Measurements from ENCODE around the gene KRIT1.
"Not testable (repeated sequence)": the region's sequence is repeated elsewhere in the genome, so short reads cannot be mapped to it uniquely, and the experiment has no call there.

KRIT1 gene

GRCh38 chr7:92246360-92247101 lies 817 bp upstream of the KRIT1 start:
- no peak for DNase-seq (ENCODE audit: low read depth)

- DNase-seq (ENCODE audit: low read depth), result no peak
These were observed 767 bp downstream of the KRIT1 start for GRCh38 chr7:92244808-92245486.

GRCh38 chr7:92242972-92243371 lies 2.7 kb downstream of the KRIT1 start:
- no peak for DNase-seq (ENCODE audit: low read depth)

- no peak for DNase-seq (ENCODE audit: low read depth)
These were observed 15.2 kb downstream of the KRIT1 start for GRCh38 chr7:92230547-92230946.

GRCh38 chr7:92228742-92229141 lies 17.0 kb downstream of the KRIT1 start:
- DNase-seq (ENCODE audit: low read depth), result no peak

GRCh38 chr7:92228100-92228499 lies 17.6 kb downstream of the KRIT1 start:
- DNase-seq (ENCODE audit: low read depth), result no peak

- DNase-seq (ENCODE audit: low read depth), result no peak
These were observed 18.7 kb downstream of the KRIT1 start for GRCh38 chr7:92226981-92227380.

GRCh38 chr7:92221766-92222165 lies 23.9 kb downstream of the KRIT1 start:
- DNase-seq (ENCODE audit: low read depth), result no peak

GRCh38 chr7:92206672-92207071 lies 39.0 kb downstream of the KRIT1 start:
- no peak for DNase-seq (ENCODE audit: low read depth)

- no peak for DNase-seq (ENCODE audit: low read depth)
These were observed 39.7 kb downstream of the KRIT1 start for GRCh38 chr7:92205987-92206386.

GRCh38 chr7:92200791-92201190 lies 44.9 kb downstream of the KRIT1 start:
- DNase-seq (ENCODE audit: low read depth), result no peak

GRCh38 chr7:92192326-92192725 lies 53.4 kb downstream of the KRIT1 start:
- no peak for DNase-seq (ENCODE audit: low read depth)

- DNase-seq (ENCODE audit: low read depth), result not testable (repeated sequence)
These were observed 56.5 kb downstream of the KRIT1 start for GRCh38 chr7:92189246-92189645.

- DNase-seq (ENCODE audit: low read depth), result not testable (repeated sequence)
These were observed 61.4 kb downstream of the KRIT1 start for GRCh38 chr7:92184294-92184693.

- DNase-seq (ENCODE audit: low read depth), result no peak
These were observed 66.5 kb downstream of the KRIT1 start, which contains the start of gene LRRD1 for GRCh38 chr7:92178928-92179924. Gene LRRD1 (minus strand): TSS chr7:92179142. CDS start chr7:92165202, 13,940 bp downstream.

- DNase-seq (ENCODE audit: low read depth), result no peak
These were observed 68.4 kb downstream of the KRIT1 start for GRCh38 chr7:92177362-92177761.

GRCh38 chr7:92169529-92169928 lies 76.2 kb downstream of the KRIT1 start:
- not testable (repeated sequence) for DNase-seq (ENCODE audit: low read depth)

- DNase-seq (ENCODE audit: low read depth), result no peak
These were observed 84.4 kb downstream of the KRIT1 start for GRCh38 chr7:92161271-92161670.

GRCh38 chr7:92158660-92159575 lies 86.8 kb downstream of the KRIT1 start:
- peak; percentile 65 for DNase-seq (ENCODE audit: low read depth)

- DNase-seq (ENCODE audit: low read depth), result no peak
These were observed 88.7 kb downstream of the KRIT1 start for GRCh38 chr7:92156990-92157389.

GRCh38 chr7:92155108-92155739 lies 90.5 kb downstream of the KRIT1 start:
- DNase-seq (ENCODE audit: low read depth), result no peak

Data from non-pigmented ciliary epithelial cell (primary cell).